Heart right ventricle (tissue), 16 donors: Measurements from ENCODE around the gene CDK9. TPM values are rescaled to one million over a fixed set of nuclear protein-coding genes. Genes with fewer than 3 reads are reported as not detected.

Experiments
- ATAC-seq, 8 donors: fragments of 200-7000 bp; cut with Tn5 transposase; one replicate each; pipeline ENCODE4 v1.9.1; 2020; ENCODE audit warnings: mild to moderate bottlenecking in 8 of 8, moderate library complexity in 8 of 8, moderate number of reproducible peaks in 1 of 8
- DNase-seq, 2 donors: peaks; one replicate each; pipeline ENCODE4 v3.0.0-alpha.2; 2020
- H3K27ac ChIP-seq, 10 donors: fragments of 200-600 bp; sonication (generic) in 2 of 10; one replicate each; pipeline versions ENCODE4 v1.5.0 to v1.8.0; 2020 to 2022; ENCODE audit warnings: mild to moderate bottlenecking in 3 of 10
- H3K27me3 ChIP-seq, 7 donors: fragments of 200-600 bp; one replicate each; pipeline ENCODE4 v1.8.0; 2021 to 2022; ENCODE audit warnings: mild to moderate bottlenecking in 2 of 7
- H3K36me3 ChIP-seq, 9 donors: fragments of 200-600 bp; sonication (generic) in 1 of 9; one replicate each; pipeline versions ENCODE4 v1.5.0 to v1.8.0; 2020 to 2022; ENCODE audit warnings: mild to moderate bottlenecking in 2 of 9
- H3K4me1 ChIP-seq, 9 donors: fragments of 200-600 bp; sonication (generic) in 1 of 9; one replicate each; pipeline versions ENCODE4 v1.5.0 to v1.8.0; 2020 to 2022; ENCODE audit warnings: mild to moderate bottlenecking in 4 of 9
- H3K4me3 ChIP-seq, 10 donors: fragments of 200-600 bp; sonication (generic) in 2 of 10; one replicate each; pipeline versions ENCODE4 v1.5.0 to v1.8.0; 2020 to 2022; ENCODE audit warnings: mild to moderate bottlenecking in 7 of 10, moderate library complexity in 2 of 10
- H3K9me3 ChIP-seq, 11 donors: fragments of 200-600 bp in 10 of 11; sonication (generic) in 2 of 11; one replicate each; pipeline versions ENCODE4 v1.5.0 to v1.8.0; 2013 to 2022; ENCODE audit warnings: mild to moderate bottlenecking in 2 of 11, control low read depth in 1 of 11, moderate library complexity in 1 of 11
- WGBS, 2 donors: extraction: QIAGEN DNeasy Blood & Tissue Kit; methylation state at CpG; one replicate each; pipeline ENCODE4 v1.1.7; 2013; ENCODE audit warnings: inconsistent platforms in 1 of 2; 5-methylcytosine and 5-hydroxymethylcytosine counted together
- intact Hi-C, 10 donors: fragments of 100-400 bp; cut with DNase I; formaldehyde crosslinking; loops; one replicate each; pipeline versions ENCODE4 v1.11.1 to v1.14.2; 2022
- polyA plus RNA-seq, 2 donors: library from polyadenylated mRNA; stranded (reverse); fragments of 200-250 nt; gene quantifications; one replicate each; pipeline ENCODE4 v1.2.3, GENCODE V29; 2013
- total RNA-seq, 10 donors: library from RNA; stranded (reverse); fragmentation: NEBNext Ultra II Directional in 3 of 10; extraction: Animal tissue kit (Norgen Biotek cat#: 25700) in 3 of 10; gene quantifications; one replicate each; pipeline versions ENCODE4 v1.2.1 to v1.2.4, GENCODE V29; 2021 to 2023
- TF ChIP-seq, protein P1 (sequence below), 9 donors: fragments of 200-600 bp; sonication (generic) in 2 of 9; IDR thresholded peaks; one replicate each; pipeline versions ENCODE4 v1.5.0 to v1.8.0; 2021 to 2022; ENCODE audit warnings: antibody characterized with exemption in 9 of 9, mild to moderate bottlenecking in 5 of 9, moderate library complexity in 1 of 9
- donor health status: Arrhythmogenic right ventricular cardiomyopathy.
- donor health status: ischemic (EF 13 %, LVEDD 7.1; RV severe dilation, severe dysfunction).
- donor health status: healthy with polysubstance abuse.
- donor health status: DM: no; HTN: yes; CAD: no.
- donor health status: DM: no; HTN: no; CAD: no.
- donor health status: ischemic (EF 25% LVEDD 6.9; RV normal size, moderate dysfunction).
- donor health status: ischemic (EF 25% LVEDD 5.7; RV mildly dilated, moderate dysfunction).
- donor health status: healthy.
- donor health status: DM: yes; HTN: yes; CAD: no.
- donor health status: Ischemic cardiomyopathy.
- donor health status: ischemic (EF 35%, LVEDD 5.7; RV mildly dilated, moderate dysfunction).
- donor health status: nonischemic (EF 11% LVEDD 7.7; RV severe dilation, severe dysfunction).
- donor health status: DM: yes; HTN: yes; CAD: no.
- donor health status: PGD.
- donor health status: ischemic (EF 29% LVEDD 5.4; RV normal size, mild dysfunction).
- donor health status: nonischemic (EF 23%, LVEDD 6.1; RV moderate dilation, normal function).

The CDK9 gene
- total and polyA plus RNA-seq, 12 donors, result 30.9 to 59.0 (median 44.1) TPM

DNA sequence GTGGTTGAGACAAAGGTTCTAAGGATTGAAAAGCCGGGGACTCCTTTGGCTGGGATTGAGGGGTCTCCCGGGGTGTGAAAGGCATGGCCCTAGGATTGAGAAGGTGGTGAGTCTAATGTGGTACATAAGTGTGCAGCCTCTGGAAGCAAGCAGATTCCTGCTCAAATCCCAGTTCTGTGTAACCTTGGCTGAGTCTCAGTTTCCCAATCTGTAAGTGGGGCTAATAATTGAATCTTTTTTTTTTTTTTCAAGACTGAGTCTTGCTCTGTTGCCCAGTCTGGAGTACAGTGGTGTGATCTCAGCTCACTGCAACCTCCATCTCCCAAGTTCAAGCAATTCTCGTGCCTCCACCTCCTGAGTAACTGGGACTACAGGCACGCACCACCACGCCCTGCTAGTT is 13.2 kb upstream of the CDK9 start:
- H3K4me3 ChIP-seq, result no peak overlapping the region
- peaks cover 0 to 59% (median 19%) of the 10 kb centered on the region in 9 donors for H3K4me1 ChIP-seq
- H3K27ac ChIP-seq, result no peak overlapping the region
- TF ChIP-seq, protein P1, sequence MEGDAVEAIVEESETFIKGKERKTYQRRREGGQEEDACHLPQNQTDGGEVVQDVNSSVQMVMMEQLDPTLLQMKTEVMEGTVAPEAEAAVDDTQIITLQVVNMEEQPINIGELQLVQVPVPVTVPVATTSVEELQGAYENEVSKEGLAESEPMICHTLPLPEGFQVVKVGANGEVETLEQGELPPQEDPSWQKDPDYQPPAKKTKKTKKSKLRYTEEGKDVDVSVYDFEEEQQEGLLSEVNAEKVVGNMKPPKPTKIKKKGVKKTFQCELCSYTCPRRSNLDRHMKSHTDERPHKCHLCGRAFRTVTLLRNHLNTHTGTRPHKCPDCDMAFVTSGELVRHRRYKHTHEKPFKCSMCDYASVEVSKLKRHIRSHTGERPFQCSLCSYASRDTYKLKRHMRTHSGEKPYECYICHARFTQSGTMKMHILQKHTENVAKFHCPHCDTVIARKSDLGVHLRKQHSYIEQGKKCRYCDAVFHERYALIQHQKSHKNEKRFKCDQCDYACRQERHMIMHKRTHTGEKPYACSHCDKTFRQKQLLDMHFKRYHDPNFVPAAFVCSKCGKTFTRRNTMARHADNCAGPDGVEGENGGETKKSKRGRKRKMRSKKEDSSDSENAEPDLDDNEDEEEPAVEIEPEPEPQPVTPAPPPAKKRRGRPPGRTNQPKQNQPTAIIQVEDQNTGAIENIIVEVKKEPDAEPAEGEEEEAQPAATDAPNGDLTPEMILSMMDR (IDR thresholded peaks at IDR 0.05), result no peak
- H3K36me3 ChIP-seq, result peaks cover 0 to 18% (median 0%) of the 10 kb centered on the region in 9 donors
- 96% methylated on average over 5 of the region's 5 CpGs for WGBS, 2 donors
- no peaks in the 10 kb centered on the region for H3K27me3 ChIP-seq
- no peaks in the 10 kb centered on the region for H3K9me3 ChIP-seq
- intact Hi-C loops, result no loop called here
- no peak for ATAC-seq
- DNase-seq, result no peak

DNA sequence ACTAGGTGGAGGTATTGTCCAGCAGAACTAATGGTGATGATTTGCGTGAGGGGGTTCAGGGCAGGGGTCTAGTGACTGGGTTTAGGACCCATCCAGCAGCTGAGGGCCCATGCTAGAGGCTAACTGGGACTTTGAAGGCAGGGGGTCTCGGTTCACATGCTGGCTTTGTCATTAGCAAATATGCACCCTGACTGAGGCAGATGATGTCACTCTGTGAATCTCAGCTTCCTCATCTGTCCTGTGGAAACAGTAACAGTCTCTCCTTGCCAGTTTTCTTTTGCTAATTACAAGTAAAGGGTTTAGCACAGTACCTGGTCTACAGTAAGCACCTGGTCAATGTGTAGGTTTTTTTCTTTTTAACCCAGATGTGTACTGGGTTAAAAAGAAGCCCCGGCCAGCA is 12.6 kb upstream of the CDK9 start:
- H3K4me3 ChIP-seq, result no peak overlapping the region
- H3K4me1 ChIP-seq, result peaks cover under 1 to 59% (median 18%) of the 10 kb centered on the region in 9 donors
- 88 to 93% methylated on average over 3 of the region's 3 CpGs for WGBS, 2 donors
- peaks cover 0 to 18% (median 0%) of the 10 kb centered on the region in 9 donors for H3K36me3 ChIP-seq
- intact Hi-C loops, result no loop called here
- no peaks in the 10 kb centered on the region for H3K9me3 ChIP-seq
- no peaks in the 10 kb centered on the region for H3K27me3 ChIP-seq
- DNase-seq, result no peak
- TF ChIP-seq, protein P1 (IDR thresholded peaks at IDR 0.05), result no peak
- no peak for ATAC-seq
- H3K27ac ChIP-seq, result no peak overlapping the region

DNA sequence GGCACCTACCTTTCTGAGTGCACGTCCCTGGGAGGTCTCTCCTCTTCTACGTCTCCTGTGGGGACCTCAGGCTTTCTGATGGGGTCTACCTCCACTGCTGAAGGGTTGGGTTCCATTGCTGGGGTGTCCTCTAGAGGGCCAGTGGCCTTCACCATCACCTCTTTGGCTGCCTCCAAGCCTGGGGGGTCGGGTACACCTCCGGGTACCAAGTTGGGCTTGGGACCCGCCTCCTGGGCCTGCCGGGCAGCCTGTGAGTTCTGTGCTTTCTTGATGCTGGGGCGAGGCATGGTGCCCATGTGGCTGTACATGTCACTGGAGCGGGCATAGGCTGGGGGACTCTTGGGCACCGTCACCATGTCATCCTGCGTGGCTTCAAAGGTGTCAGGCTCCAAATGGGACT is 11.9 kb upstream of the CDK9 start:
- peaks cover 0 to 18% (median 0%) of the 10 kb centered on the region in 9 donors for H3K36me3 ChIP-seq
- no peak for ATAC-seq
- H3K27me3 ChIP-seq, result no peaks in the 10 kb centered on the region
- no peak overlapping the region for H3K4me3 ChIP-seq
- no peak overlapping the region for H3K27ac ChIP-seq
- intact Hi-C loops, result no loop called here
- TF ChIP-seq, protein P1 (IDR thresholded peaks at IDR 0.05), result no peak
- 92 to 93% methylated on average over 10 of the region's 10 CpGs for WGBS, 2 donors
- DNase-seq, result no peak
- H3K4me1 ChIP-seq, result peaks cover 3 to 59% (median 23%) of the 10 kb centered on the region in 9 donors
- no peaks in the 10 kb centered on the region for H3K9me3 ChIP-seq

DNA sequence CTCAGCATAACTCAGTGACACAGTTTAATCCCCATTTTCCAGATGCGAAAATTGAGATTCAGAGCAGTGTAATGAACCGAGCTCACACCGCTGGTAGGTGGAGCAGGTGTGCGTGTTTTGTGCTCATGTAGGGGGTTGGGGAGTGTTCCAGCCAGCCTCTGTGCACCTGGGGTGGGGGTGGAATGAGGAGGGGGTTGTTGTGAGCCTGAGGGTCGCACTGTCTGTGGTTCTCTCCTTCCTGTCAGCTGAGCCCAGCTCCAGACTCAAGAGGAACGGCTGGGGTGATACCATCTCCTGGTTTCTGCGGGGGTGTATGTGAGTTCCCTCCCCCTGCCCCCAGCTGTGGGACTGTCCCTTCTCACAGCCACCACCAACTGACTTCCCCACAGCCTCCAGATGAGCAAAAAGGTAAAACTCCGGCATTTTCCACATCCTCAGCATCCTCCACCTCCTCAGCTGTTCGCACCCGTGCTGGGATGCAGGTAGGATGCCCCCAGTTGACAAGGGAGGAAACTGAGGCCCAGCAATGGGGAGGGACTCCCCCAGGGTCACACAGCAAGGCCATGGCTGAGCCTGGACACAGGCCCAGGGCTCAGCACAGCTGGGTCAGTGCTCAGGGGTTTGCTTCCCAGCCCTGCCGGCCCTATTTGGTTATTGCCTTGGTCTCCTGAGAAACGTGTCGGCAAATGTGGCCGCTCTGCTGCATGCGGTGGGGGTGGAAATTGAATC is 9.5 kb upstream of the CDK9 start:
- Histone ChIP-seq H3K27me3 (no peaks in the 10 kb centered on the region), H3K4me3 (peak overlapping the region in 8 of 10 donors; percentile 21 to 57 (median 44)), H3K27ac (peak overlapping the region in 6 of 10 donors; percentile 10 to 98 (median 66)), H3K9me3 (no peaks in the 10 kb centered on the region), H3K36me3 (peaks cover 0 to 18% (median 0%) of the 10 kb centered on the region in 9 donors), H3K4me1 (peaks cover 3 to 63% (median 26%) of the 10 kb centered on the region in 9 donors)
- intact Hi-C loops, result no loop called here
- WGBS, 2 donors, result 63 to 68% methylated on average over 15 of the region's 15 CpGs
- no peak for DNase-seq
- TF ChIP-seq, protein P1 (IDR thresholded peaks at IDR 0.05), result no peak
- peak in 3 of 8 donors; percentile 16 to 30 (median 23) for ATAC-seq
